Stimulated activated CD8-positive, alpha-beta memory T cell treated with anti-CD3 and anti-CD28 coated beads, Interleukin-7, amount 100 ng/mL, for 48 hours (primary cell): ENCODE measurements around the gene SEPTIN11.

Source experiments
- DNase-seq, 2 donors: peaks; one replicate each; pipeline ENCODE4 v3.0.0-alpha.2; 2020; ENCODE audit warnings: low read depth in 1 of 2; ENCODE audit errors: extremely low read depth in 1 of 2

The SEPTIN11 gene

DNA sequence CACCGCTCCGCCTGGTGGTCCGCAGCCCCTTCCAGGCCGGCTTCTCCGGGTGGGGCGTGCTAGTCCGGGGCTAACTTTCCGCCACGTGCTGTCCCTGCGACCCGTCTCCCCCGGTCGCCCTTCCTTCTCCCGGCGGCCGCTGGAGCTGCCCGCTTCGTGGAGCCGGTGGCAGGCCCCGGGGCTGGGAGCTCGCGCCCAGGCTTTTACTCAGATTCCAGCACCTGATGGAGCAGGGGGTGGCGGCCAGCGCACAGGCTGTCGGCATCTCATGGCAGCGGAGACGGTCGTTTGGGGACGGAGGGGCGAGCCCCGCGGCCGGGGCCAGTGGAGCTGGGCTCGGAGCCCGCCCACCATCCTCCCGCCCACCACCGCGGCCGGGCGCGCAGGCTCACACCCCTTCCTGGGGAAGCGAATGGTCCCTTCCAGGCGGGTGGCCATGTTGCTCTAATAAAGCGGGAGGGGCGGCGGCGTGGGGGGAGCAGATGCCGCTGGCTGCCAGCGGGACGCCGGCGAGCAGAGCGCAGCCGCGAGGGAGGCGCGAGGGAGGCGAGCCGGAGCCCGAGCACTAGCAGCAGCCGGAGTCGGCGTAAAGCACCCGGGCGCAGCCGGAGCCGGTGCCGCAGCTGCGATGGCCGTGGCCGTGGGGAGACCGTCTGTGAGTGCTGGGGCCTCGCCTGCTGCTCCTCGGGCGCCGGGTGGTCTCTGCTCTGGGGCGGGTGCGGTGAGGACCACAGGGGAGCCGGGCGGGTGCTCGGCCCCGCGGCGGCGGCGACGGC is at the start of gene SEPTIN11:
TSS of gene SEPTIN11 (plus strand) at position 477 of the 776 bp plus-strand sequence. CDS start at position 629, 152 bp downstream.
- peak; percentile 63 to 65 for DNase-seq

DNA sequence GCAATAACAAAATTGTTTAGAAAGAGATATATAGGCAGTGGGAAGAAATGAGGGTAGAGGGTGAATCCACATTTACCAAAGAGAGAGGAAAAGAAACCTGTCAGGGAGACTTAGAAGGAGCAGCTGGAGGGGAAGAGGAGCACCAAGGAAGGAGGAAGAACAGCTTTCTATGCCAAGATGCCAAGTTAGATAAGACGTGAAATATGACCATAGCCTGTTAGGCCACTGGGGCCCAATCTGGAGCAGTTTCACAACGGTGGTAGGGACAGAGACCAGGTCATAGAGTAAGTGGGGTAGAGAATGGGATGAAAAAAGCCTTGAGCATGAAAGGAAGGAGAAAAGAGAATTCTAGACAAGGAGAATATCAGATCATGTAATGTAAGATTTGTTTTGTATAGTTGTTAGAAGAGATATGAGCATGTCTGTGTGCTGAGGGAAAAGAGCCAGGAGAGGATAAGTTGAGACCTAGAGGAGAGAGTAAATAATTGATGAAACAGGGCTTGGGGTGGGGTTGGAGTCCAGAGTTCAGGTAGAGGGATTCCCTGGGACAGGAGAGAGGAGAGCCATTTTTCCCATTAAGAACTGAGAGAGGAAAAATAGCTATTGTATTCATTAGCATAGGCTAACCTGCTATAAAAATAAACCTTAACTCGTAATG is 47.2 kb upstream of the SEPTIN11 start:
- no peak for DNase-seq

DNA sequence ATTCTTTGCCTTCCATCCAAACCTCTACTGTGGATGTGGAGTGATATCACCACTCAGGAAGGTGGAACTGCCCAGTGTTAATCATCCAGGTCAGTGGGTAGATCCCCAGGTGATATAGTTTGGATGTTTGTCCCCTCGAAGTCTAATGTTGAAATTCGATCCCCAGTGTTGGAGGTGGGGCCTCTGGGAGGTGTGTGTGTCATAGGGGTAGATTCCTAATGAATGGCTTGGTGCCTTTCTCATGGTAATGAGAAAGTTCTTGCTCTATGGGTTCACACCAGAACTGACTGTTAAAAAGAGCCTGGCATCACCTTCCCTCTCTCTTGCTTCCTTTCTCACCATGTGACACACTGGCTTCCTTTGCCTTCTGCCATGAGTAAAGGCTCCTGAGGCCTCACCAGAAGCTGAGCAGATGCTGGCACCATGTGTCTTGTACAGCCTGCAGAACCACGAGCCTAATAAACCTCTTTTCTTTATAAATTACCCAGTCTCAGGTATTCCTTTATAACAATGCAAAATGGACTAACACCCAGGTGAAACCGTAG is 44.8 kb upstream of the SEPTIN11 start:
- DNase-seq: no peak

DNA sequence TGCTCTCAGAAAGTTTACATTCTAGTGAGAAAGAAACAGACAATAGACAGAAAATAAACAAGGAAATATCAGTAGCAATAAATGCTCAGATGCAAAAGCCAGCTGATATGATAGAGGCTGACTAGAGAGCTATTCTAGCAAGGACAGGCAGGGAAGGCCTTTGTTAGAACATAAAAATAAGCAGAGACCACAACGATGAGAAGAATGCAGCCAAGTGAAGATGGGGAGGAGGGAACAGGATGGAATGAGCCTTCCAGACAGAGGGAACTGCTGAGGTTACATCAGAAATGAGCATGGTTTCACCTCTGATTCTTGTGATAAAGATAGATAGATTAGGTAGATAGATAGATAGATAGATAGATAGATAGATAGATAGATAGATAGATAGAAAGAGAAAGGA is 44.0 kb upstream of the SEPTIN11 start:
- DNase-seq: no peak

DNA sequence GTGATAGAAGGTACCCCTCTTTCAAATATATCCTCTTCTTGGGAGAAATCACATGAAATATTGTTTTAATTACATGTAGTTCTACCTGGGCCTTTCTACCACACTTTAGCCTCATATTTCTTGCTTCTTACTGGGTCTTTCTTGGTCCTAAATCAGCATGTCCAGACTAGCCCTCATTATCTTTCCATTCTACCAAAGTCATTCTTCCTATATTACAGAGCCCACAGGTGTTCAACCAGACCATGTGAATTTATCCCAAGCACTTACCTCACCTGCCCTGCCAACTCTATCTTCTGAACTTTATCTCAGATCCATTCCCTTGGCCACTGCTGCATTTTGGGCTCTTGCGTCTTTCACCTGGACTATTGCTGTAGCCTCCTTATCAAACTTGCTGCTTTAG is 39.8 kb upstream of the SEPTIN11 start:
- no peak for DNase-seq

DNA sequence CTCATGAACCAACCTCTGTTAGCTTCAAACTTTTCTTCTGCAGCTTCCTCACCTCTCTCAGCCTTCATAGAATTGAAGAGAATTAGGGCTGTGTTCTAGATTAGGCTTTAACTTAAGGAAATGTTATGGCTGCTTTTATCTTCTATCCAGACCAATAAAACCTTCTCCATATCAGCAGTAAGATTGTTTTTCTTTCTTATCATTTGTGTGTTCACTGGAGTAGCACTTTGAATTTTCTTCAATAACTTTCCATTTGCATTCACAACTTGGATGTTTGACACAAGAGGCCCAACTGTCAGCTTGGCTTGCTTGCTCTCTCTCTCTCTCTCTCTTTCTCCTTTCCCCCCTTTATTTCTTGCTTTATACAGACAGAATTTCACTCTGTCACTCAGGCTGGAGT is 28.8 kb upstream of the SEPTIN11 start:
- DNase-seq: no peak

DNA sequence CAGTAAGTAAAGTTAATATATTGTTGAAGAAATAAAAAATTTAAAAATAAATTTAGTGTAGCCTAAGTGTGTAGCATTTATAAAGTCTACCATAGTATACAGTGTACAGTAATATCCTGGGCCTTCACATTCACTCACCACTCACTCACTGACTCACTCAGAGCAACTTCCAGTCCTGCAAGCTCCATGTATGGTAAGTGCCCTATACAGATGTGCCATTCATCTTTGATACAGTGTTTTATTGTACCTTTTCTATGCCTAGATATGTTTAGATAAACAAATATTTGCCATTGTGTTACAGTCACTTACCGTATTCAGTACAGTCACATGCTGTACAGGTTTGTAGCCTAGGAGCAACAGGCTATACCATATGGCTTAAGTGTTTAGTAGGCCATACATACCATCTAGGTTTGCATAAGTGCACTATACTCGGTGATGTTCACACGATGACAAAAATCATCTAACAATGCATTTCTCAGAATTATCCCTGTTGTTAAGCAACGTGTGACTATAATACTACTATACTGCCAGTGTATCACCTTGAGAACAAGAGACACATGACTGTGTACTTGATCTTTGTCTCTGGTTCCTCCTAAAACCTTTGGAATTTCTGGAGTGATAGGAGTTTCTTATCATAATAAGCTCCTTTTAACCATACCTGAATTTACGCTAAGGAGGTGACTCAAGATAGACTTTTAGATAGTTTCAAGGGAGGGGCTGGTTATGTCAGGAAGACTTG is 25.8 kb upstream of the SEPTIN11 start:
- no peak for DNase-seq

DNA sequence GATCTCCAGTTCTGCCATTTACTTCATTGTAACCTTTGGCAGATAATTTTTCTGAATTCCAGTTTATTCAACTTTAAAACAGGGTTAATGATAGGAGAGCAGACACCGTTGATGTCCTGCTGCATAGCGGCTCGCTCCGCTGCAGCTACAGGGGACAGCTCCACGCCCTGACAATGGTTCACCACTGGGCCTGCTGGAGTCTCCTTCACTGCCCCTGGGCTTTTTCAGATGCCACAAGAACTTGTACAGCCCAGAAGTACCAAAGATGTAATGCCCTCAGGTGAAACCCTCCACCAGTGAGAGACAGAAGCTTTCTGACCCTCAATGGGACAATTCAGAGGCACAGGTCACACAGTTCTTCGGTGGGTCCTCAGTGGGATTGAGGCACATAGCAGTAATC is 22.7 kb upstream of the SEPTIN11 start:
- no peak for DNase-seq

DNA sequence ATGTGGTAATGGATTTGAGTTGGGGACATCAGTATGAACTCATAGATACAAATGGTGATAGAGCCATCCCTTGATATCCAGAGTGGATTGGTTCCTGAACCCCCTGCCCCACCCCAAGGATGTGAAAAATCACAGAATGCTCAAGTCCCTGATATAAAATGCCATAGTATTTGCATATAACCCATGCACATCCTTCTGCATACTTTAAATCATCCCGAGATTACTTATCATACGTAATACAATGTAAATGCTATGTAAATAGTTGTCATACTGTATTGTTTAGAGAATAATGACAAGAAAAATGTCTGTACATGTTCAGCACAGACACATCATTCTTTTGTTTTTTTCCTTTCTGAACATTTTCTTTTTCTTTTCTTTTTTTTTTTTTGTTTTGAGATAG is 18.9 kb upstream of the SEPTIN11 start:
- no peak for DNase-seq

DNA sequence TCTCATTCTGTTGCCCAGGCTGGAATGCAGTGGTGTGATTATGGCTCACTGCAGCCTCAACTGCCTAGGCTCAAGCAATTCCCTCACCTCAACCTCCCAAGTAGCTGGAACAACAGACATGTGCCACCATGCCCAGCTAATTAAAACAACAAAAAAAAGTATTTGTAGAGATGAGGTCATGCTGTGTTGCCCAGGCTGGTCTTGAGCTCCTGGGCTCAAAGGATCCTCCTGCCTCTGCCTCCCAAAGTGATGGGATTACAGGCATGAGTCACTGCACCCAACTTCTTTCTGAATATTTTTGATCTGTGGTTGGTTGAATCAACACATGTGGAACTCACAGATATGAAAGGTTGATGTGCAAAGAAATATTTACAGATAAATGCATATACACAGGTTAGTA is 18.5 kb upstream of the SEPTIN11 start:
- DNase-seq: no peak

DNA sequence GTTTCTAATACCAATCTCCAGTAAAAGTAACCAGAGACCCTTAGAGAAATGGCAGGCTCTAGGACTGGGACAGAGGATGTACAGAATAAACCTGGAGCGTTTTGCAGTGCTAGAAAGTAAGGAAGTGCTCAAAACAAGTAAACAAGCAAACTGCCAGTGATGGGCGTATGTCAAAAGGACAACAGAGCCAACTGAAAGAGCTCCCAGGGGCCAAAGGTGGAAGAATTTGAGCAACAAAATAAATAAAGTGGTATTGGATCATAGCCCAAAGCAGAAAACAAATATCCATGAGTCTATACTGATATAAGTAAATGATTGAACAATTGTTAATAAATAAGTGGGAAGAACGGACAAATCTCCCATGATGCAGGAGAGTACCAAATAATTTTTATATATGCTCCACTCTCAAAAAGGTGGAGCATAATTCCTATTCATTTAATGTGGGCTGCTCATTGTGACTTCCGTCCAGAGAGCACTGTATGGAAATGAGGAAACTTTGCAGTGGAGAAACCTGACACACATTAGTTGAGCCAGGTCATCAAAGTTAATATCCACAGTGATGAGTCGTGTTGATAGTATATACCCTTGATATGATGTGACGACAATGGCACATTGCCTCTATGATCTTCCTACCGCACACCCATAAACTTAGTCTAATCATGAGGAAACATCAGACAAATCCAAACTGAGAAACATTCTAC is 17.8 kb upstream of the SEPTIN11 start:
- DNase-seq: no peak

DNA sequence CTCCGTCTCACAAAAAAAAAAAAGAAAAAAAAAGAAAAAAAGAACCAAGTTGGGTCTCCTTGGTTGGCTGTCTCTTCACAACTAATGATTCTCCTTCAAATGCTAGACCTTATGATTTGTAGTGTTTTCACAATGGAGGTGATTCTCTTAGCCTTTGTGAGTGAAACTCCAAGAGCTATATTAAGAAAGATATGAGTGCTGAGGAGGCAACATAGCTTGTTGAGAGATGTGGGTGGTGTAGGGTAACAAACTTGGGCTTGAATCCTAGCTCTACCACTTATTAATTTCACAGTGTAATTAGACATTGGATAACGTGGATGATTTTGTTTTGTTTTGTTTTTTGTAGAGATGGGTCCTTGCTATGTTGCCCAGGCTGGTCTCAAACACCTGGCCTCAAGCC is 10.4 kb upstream of the SEPTIN11 start:
- no peak for DNase-seq

DNA sequence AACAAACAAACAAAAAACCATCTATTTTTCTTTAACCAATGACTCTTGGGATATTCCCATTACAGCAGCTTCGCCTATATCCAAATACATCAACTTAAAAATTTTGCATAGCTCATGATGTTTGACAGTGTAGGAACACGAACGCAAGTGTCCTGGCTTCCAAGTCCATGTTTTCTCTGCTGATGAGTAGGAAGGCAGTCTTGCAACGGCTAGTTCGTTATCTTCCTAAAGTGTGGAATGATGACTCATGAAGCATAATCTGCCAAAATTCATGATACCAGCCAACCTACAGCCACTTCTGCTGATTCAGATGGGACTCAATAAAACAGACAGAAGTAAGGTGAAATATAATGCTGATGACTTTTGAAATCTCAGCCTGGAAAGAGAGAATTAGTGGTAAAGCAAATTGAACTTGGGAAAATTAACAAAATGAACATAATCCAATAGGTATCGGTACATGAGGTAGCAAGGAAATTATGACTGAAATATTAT is 6.4 kb upstream of the SEPTIN11 start:
- no peak for DNase-seq

DNA sequence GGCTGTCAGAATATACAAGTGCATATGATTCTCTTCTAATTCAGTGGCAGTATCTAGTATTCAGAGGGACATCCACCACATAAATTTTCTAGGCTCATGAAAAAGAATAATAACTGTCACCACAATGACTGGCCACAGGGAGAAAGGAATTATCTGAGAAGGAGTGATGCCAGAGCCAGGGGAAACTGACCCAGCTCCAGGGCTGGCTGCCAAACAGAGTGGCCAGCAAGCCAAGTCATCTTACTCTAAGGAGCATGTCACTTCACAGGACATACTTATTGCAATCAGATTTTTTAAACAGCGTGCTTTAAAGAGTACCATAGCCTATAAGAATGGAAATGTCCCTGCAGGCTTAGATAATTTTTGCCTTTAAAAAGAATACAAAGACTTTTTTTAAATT is 5.8 kb upstream of the SEPTIN11 start:
- no peak for DNase-seq

DNA sequence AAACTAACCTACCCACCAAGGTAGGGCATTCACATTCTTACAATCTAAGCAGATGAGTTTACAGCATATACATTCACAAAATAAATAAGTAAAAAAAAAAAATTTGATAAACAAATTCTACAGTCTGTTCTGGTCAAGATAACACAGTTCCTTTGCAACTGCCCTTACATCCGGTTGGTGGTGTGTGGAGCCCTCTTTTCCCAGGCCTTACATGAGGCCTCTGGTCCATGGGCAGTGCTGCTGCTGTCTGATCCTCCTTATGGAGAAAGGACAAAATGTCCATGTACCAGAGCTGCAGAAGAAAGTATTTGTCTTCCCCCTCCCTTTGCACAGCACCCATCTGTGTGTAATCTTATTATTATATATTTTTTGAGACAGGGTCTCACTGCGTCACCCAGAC is 2.2 kb upstream of the SEPTIN11 start:
- no peak for DNase-seq

DNA sequence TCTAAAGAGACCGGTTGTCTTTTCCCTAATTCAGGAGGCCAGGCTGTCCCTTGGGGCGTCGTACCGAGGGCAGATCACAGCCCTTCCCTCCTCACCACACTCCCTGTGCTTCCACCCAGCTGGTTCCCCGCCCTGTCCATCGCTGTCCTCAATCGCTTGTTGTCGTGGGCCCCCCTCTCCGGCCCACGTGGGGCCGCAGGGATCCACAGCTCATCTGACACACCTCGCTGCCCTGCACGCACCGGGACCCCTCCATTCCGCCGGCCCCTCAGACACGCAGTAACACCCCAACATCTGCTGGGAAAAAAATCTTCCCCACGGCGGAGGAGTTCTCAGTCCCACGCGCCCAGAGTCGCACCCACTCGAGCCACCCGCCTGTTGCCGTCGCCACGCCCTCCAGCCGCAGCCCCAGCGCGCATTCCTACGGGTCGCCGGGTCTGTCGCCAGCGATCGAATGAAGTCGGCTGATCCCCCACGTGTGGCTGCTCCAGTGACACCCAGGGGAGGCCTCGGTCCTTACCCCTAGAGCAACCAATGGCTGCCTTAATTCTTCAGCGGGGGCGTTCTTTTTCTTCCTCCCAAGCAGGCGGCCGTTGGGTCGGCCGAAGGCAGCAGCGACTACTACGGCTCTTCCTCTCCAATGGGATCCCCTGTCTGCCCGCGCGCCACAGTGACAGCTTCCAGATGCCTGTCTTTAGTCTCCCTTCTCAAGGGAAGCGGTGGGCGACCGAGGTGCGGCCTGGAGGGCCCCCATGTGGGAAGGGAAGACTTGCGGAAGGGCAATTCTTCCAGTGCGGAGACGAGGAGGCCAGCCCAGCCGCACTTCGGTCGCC is 893 bp upstream of the SEPTIN11 start:
- peak; percentile 39 to 43 for DNase-seq

DNA sequence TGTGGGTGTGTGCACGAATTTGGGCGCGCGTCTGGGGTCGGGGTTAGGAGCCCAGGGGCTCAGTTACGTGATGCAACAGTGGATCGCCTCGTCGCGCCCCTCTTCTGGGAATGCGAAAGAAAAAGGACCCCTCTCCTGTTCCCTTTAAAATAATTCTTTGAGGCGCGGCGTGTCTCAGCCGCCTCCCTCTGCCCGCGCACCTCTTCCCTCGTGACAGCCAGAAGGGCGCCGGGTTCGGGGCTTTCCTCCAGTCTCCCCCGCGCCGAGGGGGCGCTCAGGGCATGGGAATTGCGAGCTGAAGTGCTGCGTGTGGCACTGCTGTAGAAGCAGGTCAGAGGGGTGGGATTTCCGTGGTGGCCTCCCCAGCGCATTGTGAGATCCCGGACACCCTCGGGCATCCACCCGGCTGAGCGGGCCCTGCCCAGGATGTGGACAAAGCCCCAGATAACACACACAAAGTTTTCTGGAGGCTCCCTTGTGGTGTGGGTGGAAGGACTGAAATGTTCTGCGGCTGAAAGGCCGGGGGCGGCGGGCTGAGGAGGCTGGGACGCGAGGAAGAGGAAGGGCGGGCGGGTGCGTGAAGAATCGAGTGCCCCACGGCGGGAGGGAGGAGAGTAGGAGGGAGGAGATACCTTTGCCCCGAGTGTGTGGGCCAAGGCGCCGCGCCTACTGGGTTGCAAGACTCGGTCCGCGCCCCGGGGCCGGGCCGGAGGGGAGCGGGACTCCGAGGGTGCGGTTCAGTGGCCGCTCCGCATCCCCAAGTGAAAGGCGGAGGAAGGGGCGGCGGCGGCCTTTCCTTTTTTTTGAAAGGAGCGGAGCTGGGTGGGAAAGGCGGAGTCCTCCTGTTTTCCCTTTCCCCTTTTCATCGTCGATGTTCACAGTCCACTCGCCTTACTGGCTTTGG is 752 bp downstream of the SEPTIN11 start:
- peak; percentile 25 to 40 for DNase-seq

DNA sequence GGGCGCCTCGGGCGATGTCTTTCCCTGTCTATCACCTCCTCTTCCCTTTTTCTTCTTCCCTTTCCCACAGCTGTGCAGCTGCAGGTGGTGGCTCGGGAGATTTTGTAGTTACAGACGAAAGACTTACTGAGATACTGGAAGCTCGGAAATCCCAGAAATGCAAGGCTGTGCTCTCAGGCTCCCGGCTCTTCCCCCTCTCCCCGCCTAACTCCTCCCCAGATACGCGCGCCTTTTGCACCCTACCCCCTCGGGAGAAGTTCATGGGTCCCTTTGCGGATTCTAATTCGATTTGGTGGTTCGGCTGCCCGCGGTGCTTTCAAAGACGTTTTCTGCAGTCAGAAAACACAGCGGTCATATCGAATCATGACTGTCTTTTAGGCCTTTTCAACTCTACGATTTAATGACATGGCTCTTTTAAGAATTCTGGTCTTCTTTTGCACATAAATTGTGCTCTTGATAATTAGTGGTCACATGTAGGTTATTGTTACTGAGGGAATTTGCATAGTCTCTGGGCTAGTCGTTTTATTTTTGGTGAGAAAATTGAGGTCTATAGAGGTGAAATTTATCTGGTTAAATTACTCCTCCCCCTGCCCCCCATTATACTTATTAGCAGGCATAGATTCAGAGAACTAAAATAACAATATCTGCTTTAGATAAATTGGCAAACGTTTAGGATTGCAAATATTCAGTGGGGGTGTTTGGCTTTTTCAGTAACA is 1.6 kb downstream of the SEPTIN11 start:
- no peak for DNase-seq
